SK-N-SH treated with all-trans-retinoic acid at 6 μM for 48 hours (cell line): ENCODE results near the gene S100A3.
"Not testable (repeated sequence)": the region's sequence is repeated elsewhere in the genome, so short reads cannot be mapped to it uniquely, and the experiment has no call there.

Experiments
- CSDC2 ChIP-seq: fragments of 250-450 bp; sonication (Bioruptor Pico); IDR thresholded peaks from 2 replicates; pipeline ENCODE4 v1.5.0; 2020; ENCODE audit warnings: mild to moderate bottlenecking, moderate library complexity
- RARB ChIP-seq: fragments of 250-450 bp; sonication (Bioruptor Pico); IDR thresholded peaks from 2 replicates; pipeline ENCODE4 v1.8.0; 2021; ENCODE audit warnings: mild to moderate bottlenecking, moderate library complexity
- ZFP30 ChIP-seq: fragments of 450-650 bp; formaldehyde crosslinking; IDR thresholded peaks from 2 replicates; pipeline ENCODE4 v1.5.0; 2022; ENCODE audit warnings: mild to moderate bottlenecking, moderate library complexity
- ZNF70 ChIP-seq: fragments of 450-650 bp; formaldehyde crosslinking; IDR thresholded peaks from 2 replicates; pipeline ENCODE4 v1.5.0; 2020; ENCODE audit warnings: mild to moderate bottlenecking, moderate library complexity
- ZNF8 ChIP-seq: fragments of 450-650 bp; formaldehyde crosslinking; IDR thresholded peaks from 2 replicates; pipeline ENCODE4 v1.5.0; 2020; ENCODE audit warnings: mild to moderate bottlenecking, moderate library complexity
- TF ChIP-seq, protein P1 (sequence below): fragments of 250-450 bp; sonication (Bioruptor Pico); IDR thresholded peaks from 2 replicates; pipeline ENCODE4 v1.8.0; 2021; ENCODE audit warnings: low read depth, mild to moderate bottlenecking, moderate library complexity, borderline replicate concordance
- TF ChIP-seq, protein P2 (sequence below): fragments of 250-450 bp; sonication (Bioruptor Pico); IDR thresholded peaks from 2 replicates; pipeline ENCODE4 v1.5.1; 2020; ENCODE audit warnings: low read depth, mild to moderate bottlenecking, moderate library complexity
- TF ChIP-seq, protein P3 (sequence below): fragments of 250-450 bp; sonication (Bioruptor Pico); IDR thresholded peaks from 2 replicates; pipeline ENCODE4 v1.5.1; 2021; ENCODE audit warnings: mild to moderate bottlenecking, moderate library complexity

DNA sequence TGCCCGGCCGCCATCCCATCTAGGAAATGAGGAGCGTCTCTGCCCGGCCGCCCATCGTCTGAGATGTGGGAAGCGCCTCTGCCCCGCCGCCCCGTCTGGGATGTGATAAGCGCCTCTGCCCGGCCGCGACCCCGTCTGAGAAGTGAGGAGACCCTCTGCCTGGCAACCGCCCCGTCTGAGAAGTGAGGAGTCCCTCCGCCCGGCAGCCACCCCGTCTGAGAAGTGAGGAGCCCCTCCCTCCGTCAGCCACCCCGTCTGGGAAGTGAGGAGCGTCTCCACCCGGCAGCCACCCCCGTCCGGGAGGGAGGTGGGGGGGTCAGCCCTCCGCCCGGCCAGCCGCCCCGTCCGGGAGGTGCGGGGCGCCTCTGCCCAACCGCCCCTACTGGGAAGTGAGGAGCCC, 33.8 kb upstream of the S100A3 start:
- TF ChIP-seq, protein P1, sequence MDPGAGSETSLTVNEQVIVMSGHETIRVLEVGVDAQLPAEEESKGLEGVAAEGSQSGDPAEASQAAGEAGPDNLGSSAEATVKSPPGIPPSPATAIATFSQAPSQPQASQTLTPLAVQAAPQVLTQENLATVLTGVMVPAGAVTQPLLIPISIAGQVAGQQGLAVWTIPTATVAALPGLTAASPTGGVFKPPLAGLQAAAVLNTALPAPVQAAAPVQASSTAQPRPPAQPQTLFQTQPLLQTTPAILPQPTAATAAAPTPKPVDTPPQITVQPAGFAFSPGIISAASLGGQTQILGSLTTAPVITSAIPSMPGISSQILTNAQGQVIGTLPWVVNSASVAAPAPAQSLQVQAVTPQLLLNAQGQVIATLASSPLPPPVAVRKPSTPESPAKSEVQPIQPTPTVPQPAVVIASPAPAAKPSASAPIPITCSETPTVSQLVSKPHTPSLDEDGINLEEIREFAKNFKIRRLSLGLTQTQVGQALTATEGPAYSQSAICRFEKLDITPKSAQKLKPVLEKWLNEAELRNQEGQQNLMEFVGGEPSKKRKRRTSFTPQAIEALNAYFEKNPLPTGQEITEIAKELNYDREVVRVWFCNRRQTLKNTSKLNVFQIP (CRISPR knock-in tag), result not testable (repeated sequence)
- not testable (repeated sequence) for TF ChIP-seq ZFP30, CSDC2, ZNF8, ZNF70, RARB (CRISPR knock-in tag)
- TF ChIP-seq, protein P2, sequence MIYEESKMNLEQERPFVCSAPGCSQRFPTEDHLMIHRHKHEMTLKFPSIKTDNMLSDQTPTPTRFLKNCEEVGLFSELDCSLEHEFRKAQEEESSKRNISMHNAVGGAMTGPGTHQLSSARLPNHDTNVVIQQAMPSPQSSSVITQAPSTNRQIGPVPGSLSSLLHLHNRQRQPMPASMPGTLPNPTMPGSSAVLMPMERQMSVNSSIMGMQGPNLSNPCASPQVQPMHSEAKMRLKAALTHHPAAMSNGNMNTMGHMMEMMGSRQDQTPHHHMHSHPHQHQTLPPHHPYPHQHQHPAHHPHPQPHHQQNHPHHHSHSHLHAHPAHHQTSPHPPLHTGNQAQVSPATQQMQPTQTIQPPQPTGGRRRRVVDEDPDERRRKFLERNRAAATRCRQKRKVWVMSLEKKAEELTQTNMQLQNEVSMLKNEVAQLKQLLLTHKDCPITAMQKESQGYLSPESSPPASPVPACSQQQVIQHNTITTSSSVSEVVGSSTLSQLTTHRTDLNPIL (CRISPR knock-in tag), result not testable (repeated sequence)
- TF ChIP-seq, protein P3, sequence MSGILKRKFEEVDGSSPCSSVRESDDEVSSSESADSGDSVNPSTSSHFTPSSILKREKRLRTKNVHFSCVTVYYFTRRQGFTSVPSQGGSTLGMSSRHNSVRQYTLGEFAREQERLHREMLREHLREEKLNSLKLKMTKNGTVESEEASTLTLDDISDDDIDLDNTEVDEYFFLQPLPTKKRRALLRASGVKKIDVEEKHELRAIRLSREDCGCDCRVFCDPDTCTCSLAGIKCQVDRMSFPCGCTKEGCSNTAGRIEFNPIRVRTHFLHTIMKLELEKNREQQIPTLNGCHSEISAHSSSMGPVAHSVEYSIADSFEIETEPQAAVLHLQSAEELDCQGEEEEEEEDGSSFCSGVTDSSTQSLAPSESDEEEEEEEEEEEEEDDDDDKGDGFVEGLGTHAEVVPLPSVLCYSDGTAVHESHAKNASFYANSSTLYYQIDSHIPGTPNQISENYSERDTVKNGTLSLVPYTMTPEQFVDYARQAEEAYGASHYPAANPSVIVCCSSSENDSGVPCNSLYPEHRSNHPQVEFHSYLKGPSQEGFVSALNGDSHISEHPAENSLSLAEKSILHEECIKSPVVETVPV (CRISPR knock-in tag), result not testable (repeated sequence)
